Glutamatergic neuron (in vitro differentiated cells): ENCODE measurements around the gene PLCD4. TPM values are rescaled to one million over a fixed set of nuclear protein-coding genes. Genes with fewer than 3 reads are reported as not detected.

ENCODE experiments used
- DNase-seq: peaks from one replicate; pipeline ENCODE4 v3.0.0; 2022
- H3K27ac Mint-ChIP-seq: one replicate; pipeline ENCODE4 v1.8.0; 2020; ENCODE audit warnings: mild to moderate bottlenecking, mixed read lengths, inconsistent platforms; ENCODE audit not compliant: unreplicated experiment
- H3K27me3 Mint-ChIP-seq: one replicate; pipeline ENCODE4 v1.8.0; 2020; ENCODE audit warnings: mild to moderate bottlenecking, moderate library complexity, mixed read lengths, inconsistent platforms; ENCODE audit not compliant: unreplicated experiment
- H3K36me3 Mint-ChIP-seq: one replicate; pipeline ENCODE4 v1.8.0; 2020; ENCODE audit warnings: mild to moderate bottlenecking, mixed read lengths, inconsistent platforms; ENCODE audit not compliant: unreplicated experiment
- H3K4me1 Mint-ChIP-seq: one replicate; pipeline ENCODE4 v1.8.0; 2020; ENCODE audit warnings: mild to moderate bottlenecking, low read depth, mixed read lengths, inconsistent platforms; ENCODE audit not compliant: unreplicated experiment
- H3K4me3 Mint-ChIP-seq: one replicate; pipeline ENCODE4 v1.8.0; 2020; ENCODE audit warnings: mild to moderate bottlenecking, mixed read lengths, inconsistent platforms; ENCODE audit not compliant: unreplicated experiment
- H3K9me3 Mint-ChIP-seq: one replicate; pipeline ENCODE4 v1.8.0; 2020; ENCODE audit warnings: mild to moderate bottlenecking, moderate library complexity, mixed read lengths, inconsistent platforms; ENCODE audit not compliant: unreplicated experiment
- total RNA-seq: library from RNA; stranded (reverse); fragmentation: NEBNext Ultra II Directional; extraction: Animal tissue kit (Norgen Biotek cat#: 25700); gene quantifications from one replicate; pipeline ENCODE4 v1.2.1, GENCODE V29; 2021; ENCODE audit not compliant: unreplicated experiment
- TF ChIP-seq, protein P1 (sequence below): fragments of 200-600 bp; sonication (generic); IDR thresholded peaks from one replicate; pipeline ENCODE4 v1.5.0; 2021; ENCODE audit not compliant: partially characterized antibody, unreplicated experiment

Gene PLCD4
- total RNA-seq, 1 donor from 2014 or later: 1.9 TPM

DNA sequence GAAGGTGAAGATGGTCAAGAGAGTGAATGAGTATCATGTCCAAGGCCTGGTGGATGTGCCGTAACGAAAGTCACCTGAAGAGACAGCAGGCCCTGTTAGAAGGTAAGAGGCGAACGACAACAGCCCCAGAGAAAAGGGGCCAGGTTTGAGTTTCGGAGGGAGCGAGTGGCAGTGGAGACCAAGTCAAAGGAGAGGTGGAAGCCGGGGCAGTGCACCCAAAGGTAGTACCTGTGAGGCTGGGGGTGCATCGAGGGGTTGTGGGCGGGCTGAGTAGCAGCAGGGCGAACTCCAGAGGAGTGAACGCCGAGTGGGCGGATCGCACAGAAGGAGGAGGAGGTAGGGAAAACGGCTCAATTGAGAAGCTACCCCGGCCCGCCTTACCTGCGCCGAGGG, 39.9 kb upstream of the PLCD4 start:
- H3K27ac Mint-ChIP-seq: peak overlapping the region; percentile 26
- H3K27me3 Mint-ChIP-seq: peaks cover 4% of the 10 kb centered on the region
- peaks cover 12% of the 10 kb centered on the region for H3K4me1 Mint-ChIP-seq
- TF ChIP-seq, protein P1, sequence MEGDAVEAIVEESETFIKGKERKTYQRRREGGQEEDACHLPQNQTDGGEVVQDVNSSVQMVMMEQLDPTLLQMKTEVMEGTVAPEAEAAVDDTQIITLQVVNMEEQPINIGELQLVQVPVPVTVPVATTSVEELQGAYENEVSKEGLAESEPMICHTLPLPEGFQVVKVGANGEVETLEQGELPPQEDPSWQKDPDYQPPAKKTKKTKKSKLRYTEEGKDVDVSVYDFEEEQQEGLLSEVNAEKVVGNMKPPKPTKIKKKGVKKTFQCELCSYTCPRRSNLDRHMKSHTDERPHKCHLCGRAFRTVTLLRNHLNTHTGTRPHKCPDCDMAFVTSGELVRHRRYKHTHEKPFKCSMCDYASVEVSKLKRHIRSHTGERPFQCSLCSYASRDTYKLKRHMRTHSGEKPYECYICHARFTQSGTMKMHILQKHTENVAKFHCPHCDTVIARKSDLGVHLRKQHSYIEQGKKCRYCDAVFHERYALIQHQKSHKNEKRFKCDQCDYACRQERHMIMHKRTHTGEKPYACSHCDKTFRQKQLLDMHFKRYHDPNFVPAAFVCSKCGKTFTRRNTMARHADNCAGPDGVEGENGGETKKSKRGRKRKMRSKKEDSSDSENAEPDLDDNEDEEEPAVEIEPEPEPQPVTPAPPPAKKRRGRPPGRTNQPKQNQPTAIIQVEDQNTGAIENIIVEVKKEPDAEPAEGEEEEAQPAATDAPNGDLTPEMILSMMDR: no peak
- peak overlapping the region; percentile 93 for H3K4me3 Mint-ChIP-seq
- no peak for DNase-seq
- H3K9me3 Mint-ChIP-seq: no peaks in the 10 kb centered on the region
- H3K36me3 Mint-ChIP-seq: no peaks in the 10 kb centered on the region

DNA sequence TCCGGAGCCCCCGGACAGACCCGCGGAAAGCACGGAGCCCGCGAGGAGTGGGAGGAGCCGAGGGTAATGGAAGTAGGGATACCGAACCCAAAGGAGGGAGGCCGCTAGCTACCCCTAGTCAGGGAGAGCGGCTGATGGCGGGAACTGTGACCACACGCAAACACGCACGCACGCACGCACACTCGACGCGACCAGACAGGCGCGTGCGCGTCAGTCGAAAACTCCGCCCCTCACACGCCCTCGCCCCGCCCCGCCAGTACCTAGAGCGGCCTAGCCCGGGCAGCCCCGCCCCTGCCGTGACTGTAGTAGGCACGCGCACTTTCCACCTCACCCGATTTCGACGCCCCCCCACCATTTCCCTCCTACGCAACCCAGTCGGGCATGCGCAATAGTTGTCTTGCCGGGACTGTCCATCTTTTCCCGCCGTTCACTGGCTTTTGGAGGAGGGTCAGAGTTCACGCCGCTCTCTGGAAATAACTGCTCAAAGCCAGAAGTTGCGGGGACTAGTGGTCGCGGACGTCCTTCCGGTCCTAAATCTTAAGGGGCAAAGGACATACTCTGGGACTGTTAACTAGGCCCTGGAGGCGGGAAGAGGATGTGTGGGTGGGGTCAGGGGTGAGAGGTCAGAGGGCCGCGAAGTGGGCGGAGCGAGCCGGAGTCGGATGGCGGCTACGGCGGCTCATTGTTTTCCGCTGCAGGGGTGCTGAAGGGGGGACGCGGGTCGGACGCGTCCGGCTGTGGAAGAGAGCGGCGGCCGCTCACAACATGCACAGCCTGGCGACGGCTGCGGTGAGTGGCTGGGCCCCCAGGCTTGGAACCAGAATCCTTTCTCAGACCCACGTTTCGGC, 39.3 kb upstream of the PLCD4 start, which contains the start of the genes CNOT9 and USP37:
Gene CNOT9, plus strand, starts transcription at position 650 of the 848 bp plus-strand sequence. Its CDS starts 116 bp downstream, at position 766.
Gene USP37, minus strand, starts transcription at position 162 of the 848 bp plus-strand sequence. CDS start 9,698 bp downstream, outside the sequence.
- Mint-ChIP-seq H3K27ac (peak within 1 kb of the TSS; percentile 92), H3K27me3 (peaks cover 4% of the 10 kb centered on the region), H3K36me3 (no peaks in the 10 kb centered on the region), H3K4me3 (peak within 1 kb of the TSS; percentile 93), H3K9me3 (no peaks in the 10 kb centered on the region), H3K4me1 (peaks cover 12% of the 10 kb centered on the region)
- TF ChIP-seq, protein P1: no peak
- peak; percentile 100 for DNase-seq

DNA sequence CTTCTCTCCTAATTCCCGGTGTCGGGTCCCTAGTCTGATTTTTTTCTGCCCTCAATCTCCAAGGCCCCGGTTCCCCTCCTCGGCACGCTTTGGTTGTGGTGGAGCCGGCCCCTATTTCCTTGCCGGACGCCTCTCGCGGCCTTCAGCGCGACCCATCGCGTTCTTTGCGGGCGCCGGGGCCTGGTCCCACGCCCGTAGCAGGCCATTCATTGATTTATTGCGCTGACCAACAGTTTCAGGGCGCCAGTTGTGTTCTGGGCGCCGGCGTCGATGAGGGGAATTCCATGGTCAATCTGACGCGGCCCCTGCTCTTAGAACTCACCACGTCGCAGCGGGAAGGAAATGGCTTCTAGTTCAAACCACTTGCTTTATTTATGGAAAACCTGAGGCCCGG, 38.7 kb upstream of the PLCD4 start:
- H3K4me3 Mint-ChIP-seq: peak overlapping the region; percentile 93
- H3K27me3 Mint-ChIP-seq: peaks cover 4% of the 10 kb centered on the region
- TF ChIP-seq, protein P1: no peak
- H3K4me1 Mint-ChIP-seq: peaks cover 12% of the 10 kb centered on the region
- H3K36me3 Mint-ChIP-seq: no peaks in the 10 kb centered on the region
- DNase-seq: peak; percentile 61
- H3K27ac Mint-ChIP-seq: peak overlapping the region; percentile 92
- no peaks in the 10 kb centered on the region for H3K9me3 Mint-ChIP-seq

DNA sequence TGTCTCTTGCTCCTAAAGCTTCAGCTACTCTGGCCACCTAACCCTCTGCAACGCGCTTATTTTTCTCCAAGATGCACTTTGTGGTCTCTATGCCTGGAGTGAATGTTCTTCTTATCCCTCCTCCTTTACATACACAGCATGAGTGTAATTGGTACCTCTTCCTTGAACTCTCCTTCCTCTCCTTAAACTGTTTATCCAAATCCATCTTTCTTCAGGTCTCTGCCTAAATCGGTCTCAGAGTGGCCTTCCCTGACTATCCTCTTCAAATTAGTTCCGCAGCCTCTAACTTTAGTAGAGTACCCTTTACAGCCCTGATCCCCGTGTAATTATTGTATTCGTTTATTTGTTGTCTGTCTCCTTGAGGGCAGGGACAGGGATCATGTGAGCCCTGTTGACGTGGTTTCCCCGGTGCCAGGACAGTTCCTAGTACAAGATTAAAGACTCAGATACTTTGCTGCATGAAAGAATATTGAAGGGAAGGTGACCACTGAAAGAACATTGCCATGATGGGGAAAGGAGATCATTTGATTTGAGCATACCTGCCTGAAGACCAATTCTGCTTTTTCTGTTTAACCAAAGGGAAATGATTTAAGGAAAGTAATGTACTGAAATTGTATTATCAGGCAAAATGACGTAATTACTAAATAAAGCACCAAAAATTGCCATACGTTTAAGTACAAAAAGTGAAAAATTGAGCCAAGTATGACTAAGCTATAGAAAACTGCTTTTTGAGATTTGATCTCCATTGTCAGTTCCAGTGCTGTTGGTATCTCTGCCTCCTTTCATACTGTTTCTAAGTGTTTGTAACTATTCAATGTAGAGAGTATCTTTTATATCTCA, 37.8 kb upstream of the PLCD4 start:
- Mint-ChIP-seq H3K36me3 (no peaks in the 10 kb centered on the region), H3K9me3 (no peaks in the 10 kb centered on the region), H3K27ac (peak overlapping the region; percentile 92), H3K27me3 (peaks cover 4% of the 10 kb centered on the region), H3K4me3 (peak overlapping the region; percentile 93), H3K4me1 (peaks cover 12% of the 10 kb centered on the region)
- TF ChIP-seq, protein P1: no peak
- no peak for DNase-seq
